Measurements from ENCODE around the gene LRR1. TPM values are rescaled to one million over a fixed set of nuclear protein-coding genes. Genes with fewer than 3 reads are reported as not detected.
"Not testable (repeated sequence)": the region's sequence is repeated elsewhere in the genome, so short reads cannot be mapped to it uniquely, and the experiment has no call there.

The LRR1 gene
- total RNA-seq, 2 donors from 2014 or later: 4.1 to 21.9 TPM

DNA sequence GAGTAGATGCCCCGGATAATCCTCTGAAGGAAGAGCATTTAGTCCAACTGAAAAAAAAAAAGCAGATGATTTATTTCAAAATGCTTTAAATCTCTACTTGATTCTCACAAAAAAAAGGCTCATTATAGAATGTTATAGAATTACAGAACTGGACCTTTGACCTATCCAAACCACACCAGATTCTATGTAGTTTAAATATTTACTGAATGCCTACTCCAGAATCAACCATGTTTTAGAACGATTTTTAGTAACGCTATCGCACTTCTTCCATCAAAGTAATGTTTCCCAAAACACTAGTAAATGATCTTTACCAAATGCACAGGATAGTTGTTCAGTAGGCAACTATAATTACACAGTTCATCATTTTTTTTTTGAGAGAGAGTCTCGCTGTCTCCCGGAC, 15.1 kb upstream of the LRR1 start:
- ATAC-seq (ENCODE audit: insufficient number of reproducible peaks, low FRiP score, low read depth) (no peak), DNase-seq (ENCODE audit: low spot score) (no peak)
- Histone ChIP-seq H3K9me3 (no peaks in the 10 kb centered on the region), H3K27ac (no peak overlapping the region), H3K4me1 (ENCODE audit: control insufficient read depth in 1 of 2, low read depth in 2 of 2) (peaks cover 21 to 27% of the 10 kb centered on the region in 2 donors), H3K27me3 (replicated peaks; ENCODE audit: insufficient read depth) (no peaks in the 10 kb centered on the region), H3K4me3 (no peak overlapping the region), H3K36me3 (peaks cover 7% of the 10 kb centered on the region)
- TF ChIP-seq, protein P1, sequence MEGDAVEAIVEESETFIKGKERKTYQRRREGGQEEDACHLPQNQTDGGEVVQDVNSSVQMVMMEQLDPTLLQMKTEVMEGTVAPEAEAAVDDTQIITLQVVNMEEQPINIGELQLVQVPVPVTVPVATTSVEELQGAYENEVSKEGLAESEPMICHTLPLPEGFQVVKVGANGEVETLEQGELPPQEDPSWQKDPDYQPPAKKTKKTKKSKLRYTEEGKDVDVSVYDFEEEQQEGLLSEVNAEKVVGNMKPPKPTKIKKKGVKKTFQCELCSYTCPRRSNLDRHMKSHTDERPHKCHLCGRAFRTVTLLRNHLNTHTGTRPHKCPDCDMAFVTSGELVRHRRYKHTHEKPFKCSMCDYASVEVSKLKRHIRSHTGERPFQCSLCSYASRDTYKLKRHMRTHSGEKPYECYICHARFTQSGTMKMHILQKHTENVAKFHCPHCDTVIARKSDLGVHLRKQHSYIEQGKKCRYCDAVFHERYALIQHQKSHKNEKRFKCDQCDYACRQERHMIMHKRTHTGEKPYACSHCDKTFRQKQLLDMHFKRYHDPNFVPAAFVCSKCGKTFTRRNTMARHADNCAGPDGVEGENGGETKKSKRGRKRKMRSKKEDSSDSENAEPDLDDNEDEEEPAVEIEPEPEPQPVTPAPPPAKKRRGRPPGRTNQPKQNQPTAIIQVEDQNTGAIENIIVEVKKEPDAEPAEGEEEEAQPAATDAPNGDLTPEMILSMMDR (IDR thresholded peaks at IDR 0.05): no peak

DNA sequence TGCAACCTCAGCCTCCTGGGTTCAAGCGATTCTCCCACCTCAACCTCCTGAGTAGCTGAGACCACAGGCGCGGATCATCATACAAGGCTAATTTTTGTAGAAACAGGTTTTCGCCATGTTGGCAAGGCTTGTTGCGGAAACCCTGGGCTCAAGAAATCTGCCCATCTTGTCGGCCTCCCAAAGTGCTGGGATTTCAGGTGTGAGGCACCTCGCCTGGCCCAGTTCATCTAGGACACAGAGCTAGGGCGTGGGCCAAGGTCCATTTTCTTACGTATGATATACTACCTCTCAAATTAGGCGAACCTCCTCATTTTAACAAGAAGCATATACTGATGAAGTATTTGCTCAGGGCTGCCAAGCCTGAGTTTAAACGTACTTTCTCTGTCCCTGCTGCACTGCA, 14.7 kb upstream of the LRR1 start:
- DNase-seq (ENCODE audit: low spot score) (no peak), ATAC-seq (ENCODE audit: insufficient number of reproducible peaks, low FRiP score, low read depth) (no peak)
- no peaks in the 10 kb centered on the region for H3K9me3 ChIP-seq
- no peaks in the 10 kb centered on the region for H3K27me3 ChIP-seq (replicated peaks; ENCODE audit: insufficient read depth)
- no peak overlapping the region for H3K27ac ChIP-seq
- H3K36me3 ChIP-seq: peaks cover 7% of the 10 kb centered on the region
- H3K4me3 ChIP-seq: no peak overlapping the region
- H3K4me1 ChIP-seq (ENCODE audit: control insufficient read depth in 1 of 2, low read depth in 2 of 2): peaks cover 21 to 27% of the 10 kb centered on the region in 2 donors
- TF ChIP-seq, protein P1 (IDR thresholded peaks at IDR 0.05): no peak

DNA sequence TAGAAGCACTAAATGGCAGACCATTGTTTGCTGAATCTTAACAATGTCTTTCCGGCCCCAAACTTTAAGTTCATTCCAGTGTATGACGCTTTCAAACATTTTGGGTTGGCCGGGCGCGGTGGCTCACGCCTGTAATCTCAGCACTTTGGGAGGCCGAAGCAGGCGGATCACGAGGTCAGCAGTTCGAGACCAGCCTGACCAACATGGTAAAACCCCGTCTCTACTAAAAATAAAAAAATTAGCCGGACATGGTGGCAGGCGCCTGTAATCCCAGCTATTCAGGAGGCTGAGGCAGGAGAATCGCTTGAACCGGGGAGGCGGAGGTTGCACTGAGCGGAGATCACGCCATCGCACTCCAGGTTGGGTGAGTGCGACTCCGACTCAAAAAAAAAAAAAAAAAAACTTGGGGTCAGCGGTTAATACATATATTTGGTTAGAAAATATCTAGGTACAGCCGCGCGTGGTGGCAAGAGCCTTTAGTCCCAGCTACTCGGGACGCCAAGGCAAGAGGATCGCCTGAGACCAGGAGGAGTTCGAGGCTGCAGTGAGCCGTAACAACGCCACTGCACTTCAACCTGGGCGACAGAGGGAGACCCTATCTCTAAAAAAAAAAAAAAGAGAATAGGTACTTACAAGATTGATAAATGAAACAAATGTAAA, 13.6 kb upstream of the LRR1 start:
- not testable (repeated sequence) for DNase-seq (ENCODE audit: low spot score); H3K27me3 ChIP-seq (replicated peaks; ENCODE audit: insufficient read depth); H3K36me3 ChIP-seq; ATAC-seq (ENCODE audit: insufficient number of reproducible peaks, low FRiP score, low read depth); H3K9me3 ChIP-seq
- Histone ChIP-seq H3K27ac (peak overlapping the region; percentile 89), H3K4me1 (ENCODE audit: control insufficient read depth in 1 of 2, low read depth in 2 of 2) (peaks cover 21 to 27% of the 10 kb centered on the region in 2 donors), H3K4me3 (peak overlapping the region; percentile 95)

DNA sequence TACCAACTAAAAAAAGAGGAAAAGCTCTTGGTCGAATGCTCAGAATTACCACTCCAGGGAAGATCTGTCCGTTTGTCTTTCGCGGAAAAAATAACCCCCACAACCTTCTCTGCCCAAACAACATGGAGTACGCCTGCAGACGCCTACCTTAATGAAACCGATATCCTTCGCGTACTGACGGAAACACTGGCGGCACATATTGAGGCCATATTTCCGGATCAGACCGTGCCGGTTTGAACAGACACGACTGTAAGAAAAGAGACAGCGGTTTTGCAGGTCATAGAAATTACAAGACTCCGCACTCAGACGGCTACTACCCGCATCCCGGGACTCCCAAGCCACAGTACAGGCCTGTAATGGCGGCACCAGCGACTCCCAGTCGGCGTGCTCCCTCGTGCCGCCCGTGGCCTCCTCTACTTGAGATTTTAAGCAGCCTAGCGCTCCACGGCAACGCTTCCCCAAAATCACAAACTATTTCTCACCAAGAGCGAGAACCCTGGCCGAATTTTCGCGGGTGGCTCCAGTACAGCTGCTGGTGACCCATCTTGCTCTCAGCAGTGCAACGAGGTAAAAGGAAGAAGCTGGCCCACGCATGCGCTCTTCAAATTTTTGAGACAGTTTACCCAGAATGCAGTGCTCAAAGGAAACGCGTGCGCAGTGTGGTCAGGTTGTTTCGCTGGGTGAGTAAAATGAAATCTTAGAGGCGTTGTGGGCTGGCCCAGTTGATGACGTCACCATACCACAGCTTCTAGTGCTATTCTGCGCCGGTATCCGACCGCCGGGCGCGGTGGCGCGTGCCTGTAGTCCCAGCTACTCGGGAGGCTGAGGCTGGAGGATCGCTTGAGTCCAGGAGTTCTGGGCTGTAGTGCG, 12.7 kb upstream of the LRR1 start, which contains the start of gene RPS29:
Gene RPS29, minus strand, starts transcription at position 578 of the 870 bp plus-strand sequence. Its CDS starts 34 bp downstream, at position 544.
- Histone ChIP-seq H3K4me1 (ENCODE audit: control insufficient read depth in 1 of 2, low read depth in 2 of 2) (peaks cover 21 to 24% of the 10 kb centered on the region in 2 donors), H3K4me3 (peak within 1 kb of the TSS; percentile 95), H3K9me3 (no peaks in the 10 kb centered on the region), H3K27me3 (replicated peaks; ENCODE audit: insufficient read depth) (no peaks in the 10 kb centered on the region), H3K27ac (peak within 1 kb of the TSS; percentile 89), H3K36me3 (peaks cover 7% of the 10 kb centered on the region)
- TF ChIP-seq, protein P1 (IDR thresholded peaks at IDR 0.05): no peak
- DNase-seq (ENCODE audit: low spot score): peak; percentile 96
- peak; percentile 99 for ATAC-seq (ENCODE audit: insufficient number of reproducible peaks, low FRiP score, low read depth)

DNA sequence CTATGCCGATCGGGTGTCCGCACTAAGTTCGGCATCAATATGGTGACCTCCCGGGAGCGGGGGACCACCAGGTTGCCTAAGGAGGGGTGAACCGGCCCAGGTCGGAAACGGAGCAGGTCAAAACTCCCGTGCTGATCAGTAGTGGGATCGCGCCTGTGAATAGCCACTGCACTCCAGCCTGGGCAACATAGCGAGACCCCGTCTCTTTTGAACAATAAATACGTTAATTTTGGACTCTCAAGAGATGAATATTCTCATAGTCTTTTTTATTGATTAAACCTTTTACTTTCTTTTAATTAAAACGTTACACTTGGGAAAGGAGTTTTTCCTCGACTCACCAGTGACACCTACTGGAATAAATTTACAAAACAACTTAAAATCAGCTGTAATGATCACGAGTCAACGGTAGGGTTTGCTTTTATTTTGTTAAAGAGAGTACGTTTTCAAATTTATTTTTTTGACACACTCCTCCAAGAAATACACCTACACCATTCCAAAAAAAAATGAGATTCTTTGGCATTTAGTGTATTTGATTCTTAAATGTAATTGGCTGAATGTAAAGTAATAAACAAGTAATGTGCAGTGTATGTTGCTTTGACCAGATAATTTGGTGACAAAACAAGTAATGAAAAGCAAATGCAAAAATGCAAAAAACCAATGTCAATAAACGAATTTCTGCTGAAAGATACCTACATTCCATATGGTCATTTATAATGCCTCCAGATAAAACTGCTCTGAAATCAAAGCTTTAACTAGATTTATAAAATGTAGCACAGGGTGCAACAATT, 11.9 kb upstream of the LRR1 start:
- DNase-seq (ENCODE audit: low spot score): no peak
- peaks cover 7% of the 10 kb centered on the region for H3K36me3 ChIP-seq
- H3K9me3 ChIP-seq: no peaks in the 10 kb centered on the region
- no peaks in the 10 kb centered on the region for H3K27me3 ChIP-seq (replicated peaks; ENCODE audit: insufficient read depth)
- H3K4me1 ChIP-seq (ENCODE audit: control insufficient read depth in 1 of 2, low read depth in 2 of 2): peaks cover 21 to 24% of the 10 kb centered on the region in 2 donors
- TF ChIP-seq, protein P1 (IDR thresholded peaks at IDR 0.05): peak; percentile 76
- peak overlapping the region; percentile 95 for H3K4me3 ChIP-seq
- ATAC-seq (ENCODE audit: insufficient number of reproducible peaks, low FRiP score, low read depth): peak; percentile 40
- peak overlapping the region; percentile 89 for H3K27ac ChIP-seq
